ENCODE results near the gene PSPN.
"Not testable (repeated sequence)": the region's sequence is repeated elsewhere in the genome, so short reads cannot be mapped to it uniquely, and the experiment has no call there.

PSPN gene

DNA sequence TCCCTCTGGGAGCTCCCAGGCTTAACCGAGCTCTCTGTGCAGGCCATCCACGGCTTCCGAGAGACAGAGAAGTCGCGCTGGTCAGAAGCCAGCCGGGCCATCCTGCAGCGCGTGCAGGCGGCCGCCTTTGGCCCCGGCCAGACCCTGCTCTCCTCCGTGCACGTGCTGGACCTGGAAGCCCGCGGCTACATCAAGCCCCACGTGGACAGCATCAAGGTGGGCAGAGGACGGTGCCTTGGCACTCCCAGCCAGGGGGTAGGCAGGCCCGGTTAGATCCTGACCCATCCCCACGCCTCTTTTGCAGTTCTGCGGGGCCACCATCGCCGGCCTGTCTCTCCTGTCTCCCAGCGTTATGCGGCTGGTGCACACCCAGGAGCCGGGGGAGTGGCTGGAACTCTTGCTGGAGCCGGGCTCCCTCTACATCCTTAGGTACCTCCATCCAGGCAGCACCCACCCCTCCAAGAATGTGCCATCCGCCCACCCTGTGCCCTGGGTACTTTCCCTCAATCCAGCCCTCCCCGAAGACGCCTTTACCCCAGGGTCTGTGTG lies 1.5 kb downstream of the PSPN start:
- DNase-seq = no peak

DNA sequence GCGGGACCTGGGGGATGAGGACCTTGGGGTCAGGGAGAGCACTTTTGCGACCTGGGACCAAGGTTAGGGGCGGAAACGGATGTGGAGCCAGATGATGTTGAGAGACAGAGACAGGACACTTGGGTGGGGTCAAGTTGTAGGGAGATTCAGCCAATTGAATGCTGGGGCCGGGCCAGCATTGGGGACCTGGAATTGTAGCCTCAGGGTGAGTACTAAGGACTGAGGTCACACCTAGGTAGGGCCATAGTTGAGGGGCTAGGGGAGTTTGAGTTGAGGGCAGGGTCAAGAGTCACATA lies 2.0 kb downstream of the PSPN start:
- DNase-seq = no peak

DNA sequence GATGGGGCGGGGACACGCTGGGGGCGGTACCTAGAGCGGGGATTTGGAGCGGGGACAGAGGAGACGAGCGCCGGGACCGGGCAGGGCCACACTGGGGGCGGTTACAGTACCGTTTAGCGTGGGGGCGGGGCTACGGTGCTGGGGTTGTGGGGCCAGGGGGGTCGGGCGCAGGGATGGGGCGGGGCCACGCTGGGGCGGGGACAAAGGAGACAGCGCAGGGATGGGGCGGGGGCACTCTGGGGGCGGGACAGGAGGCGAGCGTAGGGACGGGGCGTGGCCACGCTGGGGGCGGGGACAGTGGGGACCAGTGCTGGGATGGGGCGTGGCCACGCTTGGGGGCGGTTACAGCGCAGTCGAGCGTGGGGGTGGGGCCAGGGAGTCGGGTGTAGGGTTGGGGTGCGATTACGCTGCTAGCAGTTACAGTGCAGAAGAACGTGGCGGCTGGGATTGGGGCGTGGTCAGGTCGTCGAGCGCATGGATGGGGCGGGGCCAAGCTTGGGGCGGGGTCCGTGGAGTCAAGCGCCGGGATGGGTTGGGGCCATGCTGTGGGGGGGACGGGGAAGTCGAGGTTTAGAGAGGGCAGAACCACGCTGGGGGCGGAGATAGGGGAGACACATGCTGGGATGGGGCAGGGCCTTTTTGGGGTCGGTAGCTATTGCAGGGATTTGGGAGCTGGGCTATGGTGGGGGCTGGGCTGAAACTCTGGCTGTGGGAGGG lies 2.5 kb downstream of the PSPN start:
- DNase-seq = peak; percentile 45

DNA sequence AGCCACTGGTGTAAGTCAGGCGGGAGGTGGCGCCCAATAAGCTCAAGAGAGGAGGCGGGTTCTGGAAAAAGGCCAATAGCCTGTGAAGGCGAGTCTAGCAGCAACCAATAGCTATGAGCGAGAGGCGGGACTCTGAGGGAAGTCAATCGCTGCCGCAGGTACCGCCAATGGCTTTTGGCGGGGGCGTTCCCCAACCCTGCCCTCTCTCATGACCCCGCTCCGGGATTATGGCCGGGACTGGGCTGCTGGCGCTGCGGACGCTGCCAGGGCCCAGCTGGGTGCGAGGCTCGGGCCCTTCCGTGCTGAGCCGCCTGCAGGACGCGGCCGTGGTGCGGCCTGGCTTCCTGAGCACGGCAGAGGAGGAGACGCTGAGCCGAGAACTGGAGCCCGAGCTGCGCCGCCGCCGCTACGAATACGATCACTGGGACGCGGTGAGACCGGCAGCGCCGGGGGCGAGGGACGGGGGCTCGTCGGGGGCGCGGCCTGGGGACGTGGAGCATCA lies 3.1 kb downstream of the PSPN start, which contains the start of gene ALKBH7:
Gene ALKBH7 (plus strand): TSS at position 201 of the 502 bp plus-strand sequence. CDS start 27 bp downstream, at position 228.
- peak; percentile 99 for DNase-seq

DNA sequence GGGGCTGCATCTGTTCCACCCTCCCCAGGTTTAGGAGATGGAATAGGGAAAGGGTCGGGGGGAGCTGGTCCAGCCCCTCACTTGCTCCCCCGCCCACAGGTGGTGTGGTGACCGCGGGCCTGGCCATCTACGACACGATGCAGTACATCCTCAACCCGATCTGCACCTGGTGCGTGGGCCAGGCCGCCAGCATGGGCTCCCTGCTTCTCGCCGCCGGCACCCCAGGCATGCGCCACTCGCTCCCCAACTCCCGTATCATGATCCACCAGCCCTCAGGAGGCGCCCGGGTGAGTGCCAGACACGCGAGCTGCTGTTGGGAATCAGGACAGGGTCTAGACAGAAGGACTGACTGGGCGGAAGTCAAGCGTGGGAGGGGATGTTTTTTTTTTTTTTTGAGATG lies 11.4 kb downstream of the PSPN start:
- DNase-seq = no peak

DNA sequence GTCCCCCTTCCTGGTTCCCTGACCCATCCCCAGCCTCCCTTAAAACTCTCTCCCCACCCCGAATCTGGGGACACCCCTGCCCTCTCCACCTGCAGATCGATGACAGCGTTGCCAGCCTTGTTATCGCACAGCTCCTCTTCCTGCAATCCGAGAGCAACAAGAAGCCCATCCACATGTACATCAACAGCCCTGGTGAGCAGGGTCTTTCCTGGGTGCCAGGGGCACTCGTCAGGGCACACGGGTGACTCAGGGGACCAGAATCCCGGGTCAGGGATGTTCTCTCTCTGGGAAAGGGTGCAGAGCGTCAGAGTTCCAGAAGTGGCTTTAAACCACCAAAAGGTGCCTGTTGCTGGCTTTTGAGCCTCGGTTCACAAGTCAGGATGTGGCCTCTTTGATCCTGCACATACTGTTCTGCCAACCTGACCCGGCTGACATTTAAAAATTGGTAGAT lies 13.4 kb downstream of the PSPN start:
- DNase-seq = no peak

DNA sequence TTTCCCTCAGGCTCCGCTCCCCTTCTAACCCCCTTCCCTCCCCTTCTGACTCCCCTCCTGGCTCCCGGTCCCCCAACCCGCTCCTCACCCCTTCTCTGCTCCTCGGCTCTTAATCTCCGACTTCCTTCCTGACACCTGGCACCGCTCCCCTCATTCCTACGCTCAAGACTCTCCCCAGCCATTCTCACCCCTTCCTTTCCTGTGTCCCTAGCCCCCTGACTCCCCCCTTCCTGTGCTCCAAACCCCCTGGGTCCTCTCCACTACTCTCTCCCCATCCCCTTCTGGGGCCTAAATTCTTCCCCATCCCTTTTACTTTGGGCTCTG lies 13.7 kb downstream of the PSPN start:
- DNase-seq = no peak

DNA sequence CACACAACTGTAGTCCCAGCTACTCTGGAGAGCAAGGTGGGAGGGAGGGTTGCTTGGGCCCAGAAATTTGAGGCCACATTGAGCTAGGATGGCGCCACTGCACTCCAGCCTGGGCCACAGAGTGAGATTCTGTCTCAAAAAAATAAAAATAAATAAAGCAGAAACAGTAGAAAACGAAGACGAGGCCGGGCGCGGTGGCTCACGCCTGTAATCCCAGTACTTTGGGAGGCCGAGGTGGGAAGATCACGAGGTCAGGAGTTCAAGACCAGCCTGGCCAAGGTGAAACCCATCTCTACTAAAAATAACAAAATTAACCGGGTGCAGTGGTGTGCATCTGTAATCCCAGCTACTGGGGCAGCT lies 14.9 kb downstream of the PSPN start:
- not testable (repeated sequence) for DNase-seq

DNA sequence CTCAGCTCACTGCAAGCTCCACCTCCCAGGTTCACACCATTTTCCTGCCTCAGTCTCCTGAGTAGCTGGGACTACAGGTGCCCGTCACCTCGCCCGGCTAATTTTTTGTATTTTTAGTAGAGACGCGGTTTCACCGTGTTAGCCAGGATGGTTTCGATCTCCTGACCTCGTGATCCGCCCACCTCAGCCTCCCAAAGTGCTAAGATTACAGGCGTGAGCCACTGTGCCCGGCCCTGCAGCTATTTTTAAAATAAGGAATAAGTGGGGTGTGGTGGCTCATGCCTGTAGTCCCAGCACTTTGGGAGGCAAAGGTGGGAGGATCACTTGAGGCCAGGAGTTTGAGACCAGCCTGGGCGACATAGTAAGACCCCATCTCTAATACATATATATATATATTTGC lies 15.3 kb downstream of the PSPN start:
- DNase-seq = not testable (repeated sequence)

DNA sequence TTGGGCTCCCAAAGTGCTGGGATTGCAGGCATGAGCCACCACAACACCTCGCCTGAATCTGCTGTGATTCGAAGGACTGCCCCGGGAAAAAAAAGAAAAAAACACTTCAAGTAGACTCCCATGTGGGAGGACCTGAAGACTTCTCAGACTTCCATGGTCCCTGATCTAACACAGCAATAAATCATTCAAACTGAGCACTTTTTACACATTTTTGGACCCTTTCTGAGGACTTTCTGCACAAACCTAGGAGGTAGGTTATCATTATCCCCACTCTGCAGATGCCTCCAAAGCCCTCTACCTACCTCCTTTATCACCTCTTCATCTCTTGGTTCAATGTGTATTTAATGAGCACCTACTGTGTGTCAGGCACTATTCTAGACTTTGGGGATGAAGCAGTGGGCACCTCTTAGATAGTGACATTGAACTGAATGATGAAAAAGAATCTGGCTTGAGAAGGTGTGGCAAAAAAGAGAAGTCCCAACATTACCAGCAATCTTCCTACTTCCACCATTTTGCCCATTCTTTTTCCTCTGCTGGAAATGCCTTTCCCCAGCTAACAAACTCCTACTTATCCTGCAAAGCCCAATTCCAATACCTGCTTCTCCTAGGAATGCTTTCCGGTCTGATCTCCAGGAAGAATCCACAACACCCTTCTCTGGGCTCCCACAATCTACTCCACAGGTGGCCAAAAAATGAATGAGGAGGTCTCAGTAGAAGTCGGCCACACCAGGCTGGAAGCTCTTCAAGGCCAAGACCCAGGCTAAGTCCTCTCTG lies 16.0 kb downstream of the PSPN start:
- DNase-seq = no peak

DNA sequence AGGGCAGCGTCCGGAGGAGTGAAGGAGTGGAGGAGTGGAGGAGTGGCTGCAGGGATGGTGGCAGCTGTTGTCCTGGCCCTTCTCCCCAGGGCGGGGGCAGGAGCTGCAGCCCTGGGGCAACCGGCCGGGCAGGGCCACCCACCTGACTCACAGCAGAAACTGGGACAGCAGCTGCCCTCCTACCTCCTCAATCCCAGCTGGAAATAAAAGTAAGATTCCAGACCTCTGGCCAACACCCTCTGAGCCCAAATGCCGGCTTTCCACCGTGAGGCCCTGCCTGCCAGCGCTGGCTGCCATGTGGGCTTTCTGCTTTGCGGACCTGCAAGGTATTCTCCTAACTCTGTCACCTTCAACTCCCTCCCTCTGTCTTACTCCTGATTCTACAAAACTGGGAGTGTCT lies 17.7 kb downstream of the PSPN start:
- peak; percentile 55 for DNase-seq

DNA sequence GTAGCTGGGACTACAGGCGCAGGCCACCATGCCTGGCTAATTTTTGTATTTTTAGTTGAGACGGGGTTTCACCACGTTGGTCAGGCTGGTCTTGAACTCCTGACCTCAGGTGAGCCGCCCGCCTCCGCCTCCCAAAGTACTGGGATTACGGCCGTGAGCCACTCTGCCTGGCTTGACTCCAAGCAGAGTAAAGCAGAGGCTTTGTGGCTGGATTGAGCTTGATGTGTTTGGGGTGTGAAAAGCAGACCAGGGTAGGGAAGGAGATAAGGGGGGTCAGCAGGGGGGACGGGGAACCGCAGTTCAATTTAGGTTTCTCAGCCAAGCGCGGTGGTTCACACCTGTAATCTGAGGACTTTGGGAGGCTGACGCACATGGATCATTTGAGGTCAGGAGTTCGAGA lies 18.6 kb downstream of the PSPN start:
- no peak for DNase-seq

DNA sequence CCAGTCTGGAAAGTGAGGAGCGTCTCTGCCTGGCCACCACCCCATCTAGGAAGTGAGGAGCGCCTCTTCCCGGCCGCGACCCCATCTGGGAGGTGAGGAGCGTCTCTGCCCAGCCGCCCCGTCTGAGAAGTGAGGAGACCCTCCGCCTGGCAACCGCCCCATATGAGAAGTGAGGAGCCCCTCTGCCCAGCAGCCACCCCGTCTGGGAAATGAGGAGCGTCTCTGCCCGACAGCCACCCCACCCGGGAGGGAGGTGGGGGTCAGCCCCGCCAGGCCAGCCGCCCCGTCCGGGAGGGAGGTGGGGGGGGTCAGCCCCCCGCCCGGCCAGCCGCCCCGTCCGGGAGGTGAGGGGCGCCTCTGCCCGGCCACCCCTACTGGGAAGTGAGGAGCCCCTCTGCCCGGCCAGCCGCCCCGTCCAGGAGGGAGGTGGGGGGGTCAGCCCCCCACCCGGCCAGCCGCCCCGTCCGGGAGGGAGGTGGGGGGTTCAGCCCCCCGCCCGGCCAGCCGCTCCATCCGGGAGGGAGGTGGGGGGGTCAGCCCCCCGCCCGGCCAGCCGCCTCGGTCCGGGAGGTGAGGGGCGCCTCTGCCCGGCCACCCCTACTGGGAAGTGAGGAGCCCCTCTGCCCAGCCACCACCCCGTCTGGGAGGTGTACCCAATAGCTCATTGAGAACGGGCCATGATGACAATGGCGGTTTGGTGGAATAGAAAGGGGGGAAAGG lies 20.3 kb downstream of the PSPN start:
- DNase-seq = not testable (repeated sequence)

DNA sequence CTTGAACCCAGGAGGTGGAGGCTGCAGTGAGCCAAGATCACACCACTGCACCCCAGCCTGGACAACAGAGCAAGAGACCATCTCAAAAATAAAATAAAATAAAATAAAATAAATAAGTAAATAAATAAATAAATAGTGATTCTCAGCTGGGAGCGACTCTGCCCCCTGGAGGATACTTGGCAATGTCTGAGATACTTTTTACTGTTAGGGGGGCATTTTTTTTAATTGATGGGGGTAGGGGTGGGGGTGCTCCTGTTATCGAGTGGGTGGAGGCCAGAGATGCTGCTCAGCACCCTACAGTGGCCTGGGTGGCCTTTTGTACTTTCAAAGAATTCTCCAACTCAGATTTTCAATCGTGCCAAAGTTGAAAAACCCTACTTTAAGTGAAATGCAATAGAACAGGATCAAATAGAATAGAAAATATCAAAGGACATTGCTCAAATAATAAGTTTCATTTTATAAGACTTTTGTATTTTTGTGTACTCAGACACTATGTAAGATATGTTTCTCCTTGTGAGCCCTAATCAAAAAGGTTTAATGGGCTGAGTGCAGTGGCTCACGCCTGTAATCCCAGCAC lies 21.5 kb downstream of the PSPN start:
- DNase-seq = no peak

DNA sequence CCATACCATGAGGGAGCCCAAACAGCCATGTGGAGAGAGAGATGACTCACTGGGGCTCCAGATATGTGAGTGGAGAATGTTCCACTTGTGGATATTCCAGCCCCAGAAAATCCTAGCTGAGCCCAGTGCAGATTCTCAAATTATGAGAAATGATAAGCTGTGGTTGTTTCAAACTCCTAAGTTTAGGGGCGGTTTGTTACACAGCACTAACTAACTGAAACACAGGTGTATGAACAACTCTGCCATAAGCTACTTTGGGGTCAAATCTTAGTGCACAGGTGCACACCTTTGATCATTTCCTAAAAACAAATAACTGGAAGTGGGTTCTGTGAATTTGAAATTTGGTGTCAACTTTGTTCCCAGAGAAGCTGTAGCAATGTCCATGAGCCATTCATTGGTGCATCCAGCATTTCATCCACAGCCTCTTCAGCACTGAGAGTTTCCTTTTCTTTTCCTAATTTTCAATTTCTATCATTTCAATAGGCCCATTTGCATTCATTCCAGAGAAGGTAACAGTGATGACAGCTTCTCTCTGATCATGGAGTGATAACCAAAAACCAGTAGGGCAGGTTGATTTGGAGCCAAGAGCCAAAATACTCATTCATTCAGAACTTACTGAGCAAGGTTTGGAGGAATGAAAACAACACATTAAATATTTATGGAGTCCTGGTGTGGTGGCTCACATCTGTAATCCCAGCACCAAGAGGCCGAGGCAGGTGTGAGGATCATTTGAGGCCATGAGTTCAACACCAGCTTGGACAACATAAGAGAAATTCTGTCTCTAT lies 23.2 kb downstream of the PSPN start:
- DNase-seq = no peak

DNA sequence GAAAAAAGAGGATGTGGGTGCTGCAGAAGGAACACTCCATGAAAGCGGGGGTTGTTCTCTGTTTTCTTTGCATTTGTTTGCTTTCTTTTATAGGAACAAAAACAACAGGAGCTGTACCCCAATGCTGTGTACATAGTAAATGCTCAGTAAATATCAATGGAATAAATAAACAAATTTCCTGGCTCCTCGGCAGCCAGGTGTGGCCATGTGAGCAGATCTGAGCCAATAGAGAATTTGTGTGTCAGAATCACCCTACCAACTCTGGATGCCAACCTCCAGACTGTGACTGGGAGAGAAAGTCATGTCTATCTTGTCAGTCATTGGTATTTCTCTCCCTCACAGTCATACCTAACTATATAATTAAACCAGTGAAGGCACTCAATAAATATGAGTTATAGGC lies 25.0 kb downstream of the PSPN start:
- no peak for DNase-seq

DNA sequence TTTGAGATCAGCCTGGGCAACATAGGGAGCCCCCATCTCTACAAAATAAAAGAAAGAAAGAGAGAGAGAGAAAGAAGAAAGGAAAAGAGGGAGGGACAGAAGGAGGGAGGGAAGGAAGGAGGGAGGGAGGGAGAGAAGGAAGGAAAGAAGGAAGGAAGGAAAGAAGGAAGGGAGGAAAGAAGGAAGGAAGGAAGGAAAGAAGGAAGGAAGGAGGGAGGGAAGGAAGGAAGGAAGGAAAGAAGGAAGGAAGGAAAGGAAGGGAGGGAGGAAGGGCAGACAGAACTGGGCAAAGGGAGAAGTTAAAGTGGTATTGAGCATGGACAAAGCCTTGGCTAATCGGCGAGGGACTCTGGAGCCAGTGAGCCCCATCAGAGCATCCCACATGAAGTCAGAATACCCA lies 26.5 kb downstream of the PSPN start:
- not testable (repeated sequence) for DNase-seq

DNA sequence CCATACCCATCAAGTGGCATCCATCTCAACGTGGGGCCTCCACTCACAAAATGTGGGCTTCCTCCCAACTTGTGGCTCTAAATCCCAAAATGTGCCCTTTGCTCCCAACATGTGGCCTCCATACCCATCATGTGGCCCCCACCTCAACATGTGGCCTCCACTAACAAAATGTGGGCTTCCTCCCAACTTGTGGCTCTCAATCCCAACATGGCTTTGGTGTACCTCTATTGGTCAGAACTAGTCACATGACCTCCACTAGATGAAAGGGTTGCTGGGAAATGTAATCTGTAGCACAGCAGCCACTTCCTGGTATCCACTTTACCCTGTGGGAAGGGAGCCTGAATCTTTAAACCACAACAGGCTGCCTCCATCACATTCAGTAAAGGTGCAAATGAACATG lies 32.3 kb downstream of the PSPN start:
- no peak for DNase-seq

DNA sequence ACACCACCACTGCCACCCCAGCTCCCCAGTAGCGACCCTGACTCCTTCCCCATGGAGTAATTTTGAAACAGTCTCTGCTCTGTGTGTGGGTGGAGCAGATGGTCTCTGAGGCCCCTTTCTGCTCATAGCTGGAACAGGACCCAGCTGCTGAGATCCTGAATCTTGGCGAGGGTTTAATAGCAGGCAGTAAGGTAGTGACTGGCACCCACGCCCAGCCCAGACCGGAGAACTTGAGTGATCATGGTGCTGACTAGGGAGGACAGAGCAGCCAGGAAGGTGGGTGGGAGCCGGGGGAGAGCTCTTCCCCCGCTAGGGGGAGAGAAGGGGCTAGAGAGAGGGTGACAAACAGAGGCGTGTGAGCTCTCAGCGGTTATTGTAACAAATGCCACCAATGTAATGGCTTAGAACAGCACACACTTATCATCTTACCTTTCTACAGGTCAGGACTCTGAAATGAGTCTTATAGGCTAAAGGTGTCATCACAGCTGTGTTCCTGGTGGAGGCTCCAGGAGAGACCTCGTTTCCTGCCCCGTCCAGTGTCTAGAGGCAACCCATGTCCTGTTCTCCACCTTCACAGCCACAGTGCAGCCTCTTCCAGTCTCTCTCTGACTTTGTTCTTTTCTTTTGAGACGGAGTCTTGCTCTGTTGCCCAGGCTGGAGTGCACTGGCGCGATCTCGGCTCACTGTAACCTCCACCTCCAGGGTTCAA lies 35.1 kb downstream of the PSPN start:
- DNase-seq = peak; percentile 21

DNA sequence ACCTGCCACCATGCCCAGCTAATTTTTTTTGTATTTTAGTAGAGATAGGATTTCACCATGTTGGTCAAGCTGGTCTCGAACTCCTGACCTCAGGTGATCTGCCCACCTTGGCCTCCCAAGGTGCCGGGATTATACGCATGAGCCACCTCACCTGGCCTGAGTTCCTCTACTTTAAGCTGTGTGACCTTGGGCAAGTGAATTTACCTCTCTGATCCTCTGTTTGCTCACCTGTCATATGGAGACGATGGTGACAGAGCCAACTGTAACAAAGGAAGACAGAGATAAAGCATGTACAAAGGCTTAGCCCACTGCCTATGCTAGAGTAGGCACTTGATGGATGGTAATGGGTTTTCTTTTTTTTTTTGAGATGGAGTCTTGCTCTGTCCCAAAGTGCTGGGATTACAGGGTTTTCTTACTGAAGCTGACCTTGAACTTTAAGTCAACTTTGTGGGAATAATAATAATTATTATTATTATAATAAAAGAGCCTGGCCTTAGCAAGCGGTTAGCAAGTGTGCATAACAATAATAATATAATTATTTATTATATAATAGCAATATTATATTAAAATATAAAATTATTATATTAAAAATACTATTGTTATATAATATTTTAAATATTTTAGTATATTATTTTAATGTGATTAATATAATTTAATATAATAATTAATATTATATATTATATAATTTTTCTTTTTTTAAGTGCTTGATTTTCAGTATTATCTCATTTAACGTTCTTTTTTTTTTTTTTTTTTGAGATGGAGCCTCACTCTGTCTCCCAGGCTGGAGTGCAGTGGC lies 41.0 kb downstream of the PSPN start:
- no peak for DNase-seq

Data from right kidney (tissue), 1 donor.